H1 (cell line): ENCODE results near the gene ZNF791. TPM values are rescaled to one million over a fixed set of nuclear protein-coding genes. Genes with fewer than 3 reads are reported as not detected.
"Not testable (repeated sequence)": the region's sequence is repeated elsewhere in the genome, so short reads cannot be mapped to it uniquely, and the experiment has no call there.

Experiments
- CTCF ChIA-PET: fragments of 300-600 bp; sonication (Branson Sonifier 250); formaldehyde crosslinking; loops from one replicate; lab custom pipeline; 2021; ENCODE audit not compliant: partially characterized antibody; lab: Charles Lee
- POLR2A ChIA-PET: fragments of 300-600 bp; sonication (Branson Sonifier 250); formaldehyde crosslinking; loops from one replicate; lab custom pipeline; 2021; ENCODE audit warnings: inconsistent platforms; ENCODE audit not compliant: partially characterized antibody; lab: Charles Lee
- DNase-seq, 2 experiments: peaks; one replicate each; pipeline versions ENCODE4 v3.0.0 to v3.0.0-alpha.2; 2010 to 2022; ENCODE audit warnings: low spot score in 2 of 2, low read depth in 1 of 2, mixed read lengths in 1 of 2
- FAIRE-seq: peaks from 2 replicates; lab custom pipeline; 2011; peaks lifted over from hg19 to GRCh38; lab: Jason Lieb, UNC
- H2AFZ ChIP-seq: 2 replicates; pipeline ENCODE4 v1.8.1; 2012; ENCODE audit warnings: low read length, inconsistent platforms
- H2AK5ac ChIP-seq: 2 replicates; pipeline ENCODE4 v1.6.1; 2013; ENCODE audit warnings: low read depth, low read length
- H2BK120ac ChIP-seq: replicated peaks from 2 replicates; pipeline ENCODE3; 2013; ENCODE audit warnings: low read depth, low read length, inconsistent platforms
- H2BK12ac ChIP-seq: 2 replicates; pipeline ENCODE4 v1.6.1; 2013; ENCODE audit warnings: low read depth, low read length
- H2BK15ac ChIP-seq: 2 replicates; pipeline ENCODE4 v1.6.1; 2013; ENCODE audit warnings: low read length
- H2BK20ac ChIP-seq: 2 replicates; pipeline ENCODE4 v1.6.1; 2013; ENCODE audit warnings: low read length
- H2BK5ac ChIP-seq: 2 replicates; pipeline ENCODE4 v1.6.1; 2013; ENCODE audit warnings: low read depth, low read length
- H3K14ac ChIP-seq: 2 replicates; pipeline ENCODE4 v1.6.1; 2013; ENCODE audit warnings: inconsistent platforms; ENCODE audit not compliant: insufficient read length
- H3K18ac ChIP-seq: 2 replicates; pipeline ENCODE4 v1.6.1; 2013; ENCODE audit warnings: low read length; ENCODE audit errors: extremely low read depth
- H3K23ac ChIP-seq: 2 replicates; pipeline ENCODE4 v1.6.1; 2013; ENCODE audit warnings: inconsistent platforms; ENCODE audit not compliant: insufficient read length
- H3K23me2 ChIP-seq: 2 replicates; pipeline ENCODE4 v1.6.1; 2013; ENCODE audit warnings: low read depth, low read length
- H3K27ac ChIP-seq: 2 replicates; pipeline ENCODE4 v1.6.1; 2011; ENCODE audit warnings: low read depth, low read length, inconsistent platforms
- H3K27me3 ChIP-seq, 4 experiments: replicated peaks in 1 of 4; 1 replicate in 1 of 4; 2 replicates in 3 of 4; pipeline versions ENCODE4 v1.6.1 to v1.8.1; 2011 to 2013; ENCODE audit warnings: low read length in 3 of 4, mild to moderate bottlenecking in 3 of 4, inconsistent platforms in 2 of 4, mixed read lengths in 2 of 4, moderate library complexity in 1 of 4; ENCODE audit not compliant: control insufficient read depth in 3 of 4, insufficient read depth in 3 of 4; ENCODE audit errors: extremely low read depth in 1 of 4
- H3K36me3 ChIP-seq, 4 experiments: 2 replicates each; pipeline versions ENCODE4 v1.6.1 to v1.8.1; 2011 to 2013; ENCODE audit warnings: mild to moderate bottlenecking in 4 of 4, low read length in 3 of 4, moderate library complexity in 2 of 4, control low read depth in 1 of 4, inconsistent platforms in 1 of 4; ENCODE audit not compliant: insufficient read depth in 4 of 4, control insufficient read depth in 2 of 4
- H3K4ac ChIP-seq: replicated peaks from 2 replicates; pipeline ENCODE3; 2013; ENCODE audit warnings: low read length, low read depth, mixed read lengths, inconsistent platforms; ENCODE audit not compliant: insufficient read length
- H3K4me1 ChIP-seq, 4 experiments: replicated peaks in 1 of 4; 1 replicate in 1 of 4; 2 replicates in 3 of 4; pipeline versions ENCODE4 v1.6.1 to v1.8.1; 2011 to 2013; ENCODE audit warnings: low read length in 3 of 4, inconsistent platforms in 2 of 4, mixed read lengths in 1 of 4; ENCODE audit not compliant: insufficient read depth in 4 of 4, control insufficient read depth in 3 of 4
- H3K4me2 ChIP-seq, 2 experiments: 2 replicates each; pipeline versions ENCODE4 v1.6.1 to v1.8.1; 2011 to 2013; ENCODE audit warnings: low read depth in 2 of 2, low read length in 2 of 2, control low read depth in 1 of 2, inconsistent platforms in 1 of 2, mild to moderate bottlenecking in 1 of 2; ENCODE audit not compliant: insufficient read depth in 1 of 2
- H3K4me3 ChIP-seq, 4 experiments: fragments of 200-600, 300-600 bp in 1 of 4; sonication (generic), shearing (Covaris generic), sonication (Bioruptor Twin) in 1 of 4; 2 replicates each; pipeline versions ENCODE4 v1.5.1 to v1.8.1; 2011 to 2016; ENCODE audit warnings: low read length in 4 of 4, low read depth in 3 of 4, control low read depth in 2 of 4, inconsistent platforms in 2 of 4, mild to moderate bottlenecking in 2 of 4, mixed read lengths in 1 of 4, moderate library complexity in 1 of 4; ENCODE audit not compliant: insufficient read depth in 2 of 4; ENCODE audit errors: extremely low read depth in 1 of 4
- H3K56ac ChIP-seq: replicated peaks from 2 replicates; pipeline ENCODE3; 2013; ENCODE audit warnings: low read depth, mild to moderate bottlenecking, mixed read lengths, low read length, inconsistent platforms; ENCODE audit not compliant: insufficient read length
- H3K79me1 ChIP-seq: 2 replicates; pipeline ENCODE4 v1.6.1; 2013; ENCODE audit warnings: low read depth, low read length, control low read depth
- H3K79me2 ChIP-seq, 2 experiments: 2 replicates each; pipeline versions ENCODE4 v1.6.1 to v1.8.1; 2012 to 2013; ENCODE audit warnings: low read length in 2 of 2, mild to moderate bottlenecking in 2 of 2, inconsistent platforms in 1 of 2; ENCODE audit not compliant: insufficient read depth in 2 of 2, control insufficient read depth in 1 of 2
- H3K9ac ChIP-seq, 4 experiments: replicated peaks in 1 of 4; 1 replicate in 1 of 4; 2 replicates in 3 of 4; pipeline versions ENCODE4 v1.6.1 to v1.8.1; 2011 to 2013; ENCODE audit warnings: low read depth in 3 of 4, low read length in 3 of 4, control low read depth in 2 of 4, mild to moderate bottlenecking in 2 of 4, moderate library complexity in 2 of 4, inconsistent platforms in 1 of 4; ENCODE audit errors: extremely low read depth in 1 of 4
- H3K9me3 ChIP-seq, 2 experiments: 2 replicates each; pipeline versions ENCODE4 v1.6.1 to v1.8.1; 2012 to 2013; ENCODE audit warnings: mild to moderate bottlenecking in 2 of 2, moderate library complexity in 2 of 2, control low read depth in 1 of 2, inconsistent platforms in 1 of 2, low read depth in 1 of 2, low read length in 1 of 2, mixed read lengths in 1 of 2; ENCODE audit not compliant: insufficient read depth in 2 of 2
- H4K20me1 ChIP-seq, 2 experiments: replicated peaks in 1 of 2; 2 replicates each; pipeline versions ENCODE3 to v1.8.1; 2011 to 2013; ENCODE audit warnings: inconsistent platforms in 2 of 2, low read length in 2 of 2, mild to moderate bottlenecking in 1 of 2; ENCODE audit not compliant: insufficient read depth in 2 of 2, control insufficient read depth in 1 of 2
- H4K5ac ChIP-seq: 2 replicates; pipeline ENCODE4 v1.6.1; 2013; ENCODE audit warnings: low read length, low read depth, mixed read lengths, inconsistent platforms; ENCODE audit not compliant: insufficient read length
- H4K8ac ChIP-seq: 2 replicates; pipeline ENCODE4 v1.8.0; 2013; ENCODE audit warnings: mild to moderate bottlenecking, moderate library complexity, low read length, inconsistent platforms; ENCODE audit not compliant: insufficient read depth; ENCODE audit errors: extremely low read depth
- H4K91ac ChIP-seq: replicated peaks from 2 replicates; pipeline ENCODE3; 2013; ENCODE audit warnings: low read length, mixed read lengths, inconsistent platforms; ENCODE audit not compliant: insufficient read length
- WGBS, 2 experiments: shearing (Covaris generic) in 1 of 2; methylation state at CpG; one replicate each; pipeline versions ENCODE4 v1.1.6 to v1.1.7; 2013 to 2015; ENCODE audit warnings: low lambda C conversion rate in 2 of 2, mixed read lengths in 2 of 2, inconsistent platforms in 1 of 2, low coverage in 1 of 2, missing lambda C conversion rate in 1 of 2; ENCODE audit not compliant: insufficient replicate concordance in 2 of 2, insufficient coverage in 1 of 2, insufficient read length in 1 of 2; ENCODE audit errors: extremely low coverage in 1 of 2, missing lambda C conversion rate in 1 of 2; 5-methylcytosine and 5-hydroxymethylcytosine counted together
- polyA plus RNA-seq, 7 experiments: library from polyadenylated mRNA; depleted of rRNA in 3 of 7; stranded (reverse) in 5 of 7; unstranded in 2 of 7; fragments of >200 nt in 5 of 7; fragments of 200-250 nt in 2 of 7; gene quantifications; 1 replicate in 5 of 7; 2 replicates in 1 of 7; 4 replicates in 1 of 7; pipeline versions ENCODE4 v1.2.1 to v1.2.3, GENCODE V29; 2011 to 2013; ENCODE audit warnings: missing spikeins in 2 of 7, mixed read lengths in 2 of 7
- total RNA-seq: library from RNA; stranded (reverse); fragmentation: NEBNext Ultra II Directional; extraction: Animal tissue kit (Norgen Biotek cat#: 25700); gene quantifications from 2 replicates; pipeline ENCODE4 v1.2.1, GENCODE V29; 2021

The ZNF791 gene
- total and polyA plus RNA-seq, 2 of the 8 experiments (the other 6 are each of a cell fraction or from before 2014, with no cell fraction given): 4.1 to 18.6 TPM

DNA sequence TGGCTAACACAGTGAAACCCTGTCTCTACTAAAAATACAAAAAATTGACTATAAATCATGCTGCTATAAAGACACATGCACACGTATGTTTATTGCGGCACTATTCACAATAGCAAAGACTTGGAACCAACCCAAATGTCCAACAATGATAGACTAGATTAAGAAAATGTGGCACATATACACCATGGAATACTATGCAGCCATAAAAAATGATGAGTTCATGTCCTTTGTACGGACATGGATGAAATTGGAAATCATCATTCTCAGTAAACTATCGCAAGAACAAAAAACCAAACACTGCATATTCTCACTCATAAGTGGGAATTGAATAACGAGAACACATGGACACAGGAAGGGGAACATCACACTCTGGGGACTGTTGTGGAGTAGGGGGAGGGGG, 44.3 kb upstream of the ZNF791 start:
- not testable (repeated sequence) for H2BK15ac ChIP-seq, H3K23ac ChIP-seq, H2BK12ac ChIP-seq, H3K18ac ChIP-seq, H3K27me3 ChIP-seq, H4K91ac ChIP-seq, H2BK5ac ChIP-seq, H3K9ac ChIP-seq, FAIRE-seq, H2BK20ac ChIP-seq, H3K36me3 ChIP-seq, H3K27ac ChIP-seq, H4K20me1 ChIP-seq, H3K4me3 ChIP-seq, H3K4me1 ChIP-seq, H3K9me3 ChIP-seq, H2AFZ ChIP-seq, H3K14ac ChIP-seq, H3K23me2 ChIP-seq, H2AK5ac ChIP-seq, H4K5ac ChIP-seq, DNase-seq, H3K4me2 ChIP-seq, H3K79me2 ChIP-seq, H2BK120ac ChIP-seq, H3K4ac ChIP-seq, H3K79me1 ChIP-seq, H4K8ac ChIP-seq, H3K56ac ChIP-seq
- WGBS, 2 experiments: 92% methylated on average over 4 of the region's 5 CpGs; no CpG with 5 or more reads in 1 of the 2 experiments
- POLR2A ChIA-PET: interaction anchor here (1.4 kb wide), 1 partner anchor 115 kb away, joined by 4 read pairs; no protein-coding TSS in a partner anchor
- CTCF ChIA-PET: interaction anchor here (0.6 to 0.9 kb wide), 2 partner anchors 106 to 107 kb away, joined by 3 read pairs; no protein-coding TSS in a partner anchor
